Lower leg skin (tissue), 3 donors: Measurements from ENCODE around the gene TRIM29.

Experiments used
- POLR2A ChIP-seq, 2 donors: fragments of 450-650 bp; IDR thresholded peaks; one replicate each; pipeline ENCODE4 v1.6.1; 2016 to 2017; ENCODE audit warnings: antibody characterized with exemption in 2 of 2, mild to moderate bottlenecking in 1 of 2, moderate library complexity in 1 of 2
- TF ChIP-seq, protein P1 (sequence below), 3 donors: fragments of 450-650 bp; IDR thresholded peaks; one replicate each; pipeline ENCODE4 v1.5.1; 2016; ENCODE audit warnings: antibody characterized with exemption in 3 of 3, mild to moderate bottlenecking in 3 of 3, moderate library complexity in 2 of 3

DNA sequence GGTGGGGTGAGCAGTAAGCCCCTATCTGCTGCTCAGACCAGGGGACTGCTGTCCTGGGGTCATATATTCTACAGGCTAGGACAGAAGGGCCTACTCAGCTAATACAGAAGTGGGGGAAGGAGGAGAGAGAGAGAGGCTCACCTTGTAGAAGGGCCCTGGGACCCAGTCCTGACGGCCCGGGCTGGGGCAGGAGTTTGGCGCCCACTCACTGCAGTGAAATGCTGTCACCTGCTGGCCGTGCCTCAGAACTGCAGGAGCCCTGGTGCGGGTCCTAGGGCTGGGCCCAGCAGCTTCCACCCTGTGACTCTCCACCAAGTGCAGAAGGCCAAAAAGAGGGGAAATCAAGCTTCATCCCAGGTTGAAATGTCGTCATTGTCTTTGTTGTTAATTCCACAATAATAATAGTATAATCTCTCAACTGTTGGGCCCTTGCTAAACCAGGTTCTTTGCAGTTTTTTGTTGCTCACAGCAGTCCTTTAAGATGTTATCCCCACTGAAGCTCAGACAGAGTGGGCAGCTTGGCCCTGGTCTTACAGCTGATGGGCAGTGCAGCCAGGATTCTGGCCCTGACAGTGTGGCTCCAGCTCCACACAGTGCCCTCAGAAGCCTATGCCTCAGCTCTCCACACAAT is 29.6 kb downstream of the TRIM29 start:
- TF ChIP-seq, protein P1, sequence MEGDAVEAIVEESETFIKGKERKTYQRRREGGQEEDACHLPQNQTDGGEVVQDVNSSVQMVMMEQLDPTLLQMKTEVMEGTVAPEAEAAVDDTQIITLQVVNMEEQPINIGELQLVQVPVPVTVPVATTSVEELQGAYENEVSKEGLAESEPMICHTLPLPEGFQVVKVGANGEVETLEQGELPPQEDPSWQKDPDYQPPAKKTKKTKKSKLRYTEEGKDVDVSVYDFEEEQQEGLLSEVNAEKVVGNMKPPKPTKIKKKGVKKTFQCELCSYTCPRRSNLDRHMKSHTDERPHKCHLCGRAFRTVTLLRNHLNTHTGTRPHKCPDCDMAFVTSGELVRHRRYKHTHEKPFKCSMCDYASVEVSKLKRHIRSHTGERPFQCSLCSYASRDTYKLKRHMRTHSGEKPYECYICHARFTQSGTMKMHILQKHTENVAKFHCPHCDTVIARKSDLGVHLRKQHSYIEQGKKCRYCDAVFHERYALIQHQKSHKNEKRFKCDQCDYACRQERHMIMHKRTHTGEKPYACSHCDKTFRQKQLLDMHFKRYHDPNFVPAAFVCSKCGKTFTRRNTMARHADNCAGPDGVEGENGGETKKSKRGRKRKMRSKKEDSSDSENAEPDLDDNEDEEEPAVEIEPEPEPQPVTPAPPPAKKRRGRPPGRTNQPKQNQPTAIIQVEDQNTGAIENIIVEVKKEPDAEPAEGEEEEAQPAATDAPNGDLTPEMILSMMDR (IDR thresholded peaks at IDR 0.05), result peak in 1 of 3 donors; percentile 56
- TF ChIP-seq POLR2A (IDR thresholded peaks at IDR 0.05), result no peak
